ENCODE measurements around the gene ATP5F1E. TPM values are rescaled to one million over a fixed set of nuclear protein-coding genes. Genes with fewer than 3 reads are reported as not detected.

ATP5F1E gene
- total and polyA plus RNA-seq, 12 donors = 13.3 to 131 (median 55.3) TPM

- DNase-seq = peak in 2 of 7 donors; percentile 16
- H3K4me1 ChIP-seq (replicated peaks in 1 of 2) = peaks cover 4 to 21% of the 10 kb centered on the region in 2 donors
- H3K27me3 ChIP-seq = no peaks in the 10 kb centered on the region
- H3K9me3 ChIP-seq (replicated peaks in 1 of 3) = no peaks in the 10 kb centered on the region
- WGBS, 4 donors = 18 to 45% (median 34%) methylated on average over 14 to 29 of the region's 29 CpGs
- peak overlapping the region in 3 of 5 donors; percentile 53 to 92 (median 58) for H3K27ac ChIP-seq
- H3K36me3 ChIP-seq (replicated peaks in 1 of 2) = peaks cover 0 to 10% of the 10 kb centered on the region in 2 donors
- TF ChIP-seq POLR2A (IDR thresholded peaks at IDR 0.05) = no peak
- TF ChIP-seq CTCF (IDR thresholded peaks at IDR 0.05) = no peak
- H3K4me3 ChIP-seq = peak overlapping the region in 3 of 4 donors; percentile 36 to 99 (median 38)
- intact Hi-C loops (cut with DNase I) = loop anchor here (5.0 to 10.0 kb wide), 3 partner anchors 53 to 107 kb away; partner anchors contain the start of gene ATP5F1E (in 1 of the 2)
These were observed 50.3 kb downstream of the ATP5F1E start for GRCh38 chr20:58981628-58982364.

GRCh38 chr20:58980711-58981627 is 51.2 kb downstream of the ATP5F1E start, which contains the start of gene NELFCD:
Gene NELFCD, plus strand, starts transcription at chr20:58981256. Its CDS starts 54 bp downstream, at chr20:58981310.
- Histone ChIP-seq H3K4me1 (replicated peaks in 1 of 2) (peaks cover 4 to 21% of the 10 kb centered on the region in 2 donors), H3K9me3 (replicated peaks in 1 of 3) (no peaks in the 10 kb centered on the region), H3K27me3 (no peaks in the 10 kb centered on the region), H3K27ac (peak within 1 kb of the TSS in 3 of 5 donors; percentile 53 to 92 (median 58)), H3K4me3 (peak within 1 kb of the TSS; percentile 36 to 99 (median 67)), H3K36me3 (replicated peaks in 1 of 2) (peaks cover 0 to 2% of the 10 kb centered on the region in 2 donors)
- peak; percentile 78 to 91 (median 86) for DNase-seq
- 7 to 26% (median 10%) methylated on average over 24 to 100 of the region's 109 CpGs for WGBS, 4 donors
- TF ChIP-seq POLR2A (IDR thresholded peaks at IDR 0.05) (peak; percentile 31 to 57), CTCF (IDR thresholded peaks at IDR 0.05) (no peak)
- intact Hi-C loops (cut with DNase I) = loop anchor here (5.0 to 10.0 kb wide), 3 partner anchors 54 to 106 kb away; partner anchors contain the start of gene ATP5F1E (in 1 of the 2)

GRCh38 chr20:58978351-58979190 is 53.6 kb downstream of the ATP5F1E start:
- Histone ChIP-seq H3K27me3 (no peaks in the 10 kb centered on the region), H3K4me1 (replicated peaks in 1 of 2) (peaks cover under 1 to 16% of the 10 kb centered on the region in 2 donors), H3K9me3 (replicated peaks in 1 of 3) (peaks cover 0 to 5% (median 0%) of the 10 kb centered on the region in 3 donors), H3K4me3 (no peak overlapping the region), H3K36me3 (replicated peaks in 1 of 2) (no peaks in the 10 kb centered on the region), H3K27ac (no peak overlapping the region)
- 76 to 79% (median 77%) methylated on average over 6 of the region's 6 CpGs for WGBS, 4 donors
- intact Hi-C loops (cut with DNase I) = no loop called here
- DNase-seq = no peak
- TF ChIP-seq CTCF (IDR thresholded peaks at IDR 0.05) (no peak), POLR2A (IDR thresholded peaks at IDR 0.05) (no peak)

Measured in adrenal gland (tissue), 12 donors.